ENCODE data around the gene PPP2R2D. TPM values are rescaled to one million over a fixed set of nuclear protein-coding genes. Genes with fewer than 3 reads are reported as not detected.
"Not testable (repeated sequence)": the region's sequence is repeated elsewhere in the genome, so short reads cannot be mapped to it uniquely, and the experiment has no call there.

The PPP2R2D gene
- total RNA-seq, 4 donors from 2014 or later = 38.2 to 49.7 (median 41.0) TPM

- 67% methylated on average over 9 of the region's 9 CpGs for WGBS
- intact Hi-C loops (cut with DNase I) = no loop called here
Measured at GRCh38 chr10:131911451-131911850, 10.6 kb downstream of the PPP2R2D start.

GRCh38 chr10:131912620-131913019, 11.8 kb downstream of the PPP2R2D start:
- no peaks in the 10 kb centered on the region for H3K9me3 ChIP-seq
- H3K4me3 ChIP-seq = no peak overlapping the region
- intact Hi-C loops (cut with DNase I) = no loop called here
- DNase-seq (ENCODE audit: extremely low spot score) = no peak
- peaks cover 0 to 21% (median 8%) of the 10 kb centered on the region in 4 donors for H3K36me3 ChIP-seq
- no peak overlapping the region for H3K27ac ChIP-seq (replicated peaks in 1 of 4)
- 96% methylated on average over 3 of the region's 3 CpGs for WGBS
- no peaks in the 10 kb centered on the region for H3K27me3 ChIP-seq
- H3K4me1 ChIP-seq = peaks cover 33 to 50% (median 42%) of the 10 kb centered on the region in 4 donors
- no peak for TF ChIP-seq CTCF (IDR thresholded peaks at IDR 0.05)
- no peak for TF ChIP-seq POLR2AphosphoS5 (IDR thresholded peaks at IDR 0.05)
- TF ChIP-seq EP300 (IDR thresholded peaks at IDR 0.05) = no peak
- TF ChIP-seq POLR2A (IDR thresholded peaks at IDR 0.05; ENCODE audit: low read depth) = no peak

More at GRCh38 chr10:131911451-131911850, 10.6 kb downstream of the PPP2R2D start:
- no peak for DNase-seq (ENCODE audit: extremely low spot score)
- Histone ChIP-seq H3K4me3 (no peak overlapping the region), H3K27ac (replicated peaks in 1 of 4) (peak overlapping the region in 1 of 4 donors; percentile 21), H3K27me3 (no peaks in the 10 kb centered on the region), H3K36me3 (peaks cover 0 to 24% (median 8%) of the 10 kb centered on the region in 4 donors), H3K4me1 (peaks cover 40 to 56% (median 48%) of the 10 kb centered on the region in 4 donors), H3K9me3 (no peaks in the 10 kb centered on the region)
- no peak for TF ChIP-seq CTCF (IDR thresholded peaks at IDR 0.05)
- no peak for TF ChIP-seq POLR2AphosphoS5 (IDR thresholded peaks at IDR 0.05)
- TF ChIP-seq POLR2A (IDR thresholded peaks at IDR 0.05; ENCODE audit: low read depth) = no peak
- no peak for TF ChIP-seq EP300 (IDR thresholded peaks at IDR 0.05)

- no peak for DNase-seq (ENCODE audit: extremely low spot score)
- 83% methylated on average over 11 of the region's 11 CpGs for WGBS
- Histone ChIP-seq H3K4me3 (no peak overlapping the region), H3K9me3 (no peaks in the 10 kb centered on the region), H3K4me1 (peaks cover 15 to 28% (median 25%) of the 10 kb centered on the region in 4 donors), H3K36me3 (peaks cover 0 to 15% (median 6%) of the 10 kb centered on the region in 4 donors), H3K27ac (replicated peaks in 1 of 4) (no peak overlapping the region), H3K27me3 (no peaks in the 10 kb centered on the region)
- intact Hi-C loops (cut with DNase I) = no loop called here
- TF ChIP-seq CTCF (IDR thresholded peaks at IDR 0.05) = no peak
- no peak for TF ChIP-seq POLR2A (IDR thresholded peaks at IDR 0.05; ENCODE audit: low read depth)
- no peak for TF ChIP-seq POLR2AphosphoS5 (IDR thresholded peaks at IDR 0.05)
- TF ChIP-seq EP300 (IDR thresholded peaks at IDR 0.05) = no peak
Measured at GRCh38 chr10:131915484-131915883, 14.7 kb downstream of the PPP2R2D start.

GRCh38 chr10:131915990-131916766, 15.4 kb downstream of the PPP2R2D start:
- no peaks in the 10 kb centered on the region for H3K27me3 ChIP-seq
- H3K4me1 ChIP-seq = peaks cover 15 to 28% (median 26%) of the 10 kb centered on the region in 4 donors
- H3K36me3 ChIP-seq = peaks cover 0 to 15% (median 6%) of the 10 kb centered on the region in 4 donors
- no peak for DNase-seq (ENCODE audit: extremely low spot score)
- intact Hi-C loops (cut with DNase I) = no loop called here
- no peak overlapping the region for H3K27ac ChIP-seq (replicated peaks in 1 of 4)
- H3K4me3 ChIP-seq = no peak overlapping the region
- TF ChIP-seq POLR2A (IDR thresholded peaks at IDR 0.05; ENCODE audit: low read depth) (no peak), EP300 (IDR thresholded peaks at IDR 0.05) (no peak), CTCF (IDR thresholded peaks at IDR 0.05) (no peak), POLR2AphosphoS5 (IDR thresholded peaks at IDR 0.05) (no peak)
- WGBS = 92% methylated on average over 19 of the region's 19 CpGs
- no peaks in the 10 kb centered on the region for H3K9me3 ChIP-seq

- WGBS = 91% methylated on average over 11 of the region's 11 CpGs
- H3K27ac ChIP-seq (replicated peaks in 1 of 4); H3K4me3 ChIP-seq; DNase-seq (ENCODE audit: extremely low spot score); H3K9me3 ChIP-seq; intact Hi-C loops (cut with DNase I); H3K27me3 ChIP-seq: not testable (repeated sequence)
- Histone ChIP-seq H3K4me1 (peaks cover 12 to 28% (median 23%) of the 10 kb centered on the region in 4 donors), H3K36me3 (peaks cover 0 to 12% (median 6%) of the 10 kb centered on the region in 4 donors)
Measured at GRCh38 chr10:131916767-131917160, 16.0 kb downstream of the PPP2R2D start.

GRCh38 chr10:131917496-131917895, 16.7 kb downstream of the PPP2R2D start:
- intact Hi-C loops (cut with DNase I); DNase-seq (ENCODE audit: extremely low spot score); H3K27me3 ChIP-seq; H3K9me3 ChIP-seq; H3K36me3 ChIP-seq; H3K4me3 ChIP-seq; H3K27ac ChIP-seq (replicated peaks in 1 of 4): not testable (repeated sequence)
- H3K4me1 ChIP-seq = peaks cover 12 to 30% (median 24%) of the 10 kb centered on the region in 4 donors
- 92% methylated on average over 11 of the region's 11 CpGs for WGBS

GRCh38 chr10:131919461-131919860, 18.7 kb downstream of the PPP2R2D start:
- H3K27me3 ChIP-seq; DNase-seq (ENCODE audit: extremely low spot score); H3K36me3 ChIP-seq; H3K4me3 ChIP-seq; H3K9me3 ChIP-seq; H3K27ac ChIP-seq (replicated peaks in 1 of 4); intact Hi-C loops (cut with DNase I): not testable (repeated sequence)
- WGBS = 90% methylated on average over 14 of the region's 14 CpGs
- H3K4me1 ChIP-seq = peaks cover 12 to 34% (median 22%) of the 10 kb centered on the region in 4 donors
